Neural crest cell (in vitro differentiated cells): ENCODE measurements around the gene SMAD5. TPM values are rescaled to one million over a fixed set of nuclear protein-coding genes. Genes with fewer than 3 reads are reported as not detected.
A peak's percentile ranks its signal among the peaks of the same experiment; 100 is the strongest.

ENCODE experiments used
- DNase-seq: peaks from one replicate; pipeline ENCODE4 v3.0.0; 2021; ENCODE audit warnings: low read depth, mixed read lengths, low spot score
- H3K27ac Mint-ChIP-seq: one replicate; pipeline ENCODE4 v1.8.0; 2021; ENCODE audit warnings: mild to moderate bottlenecking, mixed read lengths; ENCODE audit not compliant: unreplicated experiment
- H3K27me3 Mint-ChIP-seq: 2 replicates; pipeline ENCODE4 v1.8.0; 2021; ENCODE audit warnings: low read depth, mild to moderate bottlenecking, mixed read lengths
- H3K36me3 Mint-ChIP-seq: 2 replicates; pipeline ENCODE4 v1.8.0; 2021; ENCODE audit warnings: low read depth, mild to moderate bottlenecking, mixed read lengths
- H3K4me1 Mint-ChIP-seq: 2 replicates; pipeline ENCODE4 v1.8.0; 2021; ENCODE audit warnings: mixed read lengths
- H3K4me3 Mint-ChIP-seq: one replicate; pipeline ENCODE4 v1.8.0; 2021; ENCODE audit warnings: mild to moderate bottlenecking, mixed read lengths
- H3K9me3 Mint-ChIP-seq: 2 replicates; pipeline ENCODE4 v1.8.0; 2021; ENCODE audit warnings: mixed read lengths
- CTCF ChIP-seq: fragments of 200-600 bp; sonication (generic); conservative IDR thresholded peaks from 2 replicates; pipeline ENCODE4 v1.5.0; 2021; ENCODE audit warnings: antibody characterized with exemption, mild to moderate bottlenecking
- total RNA-seq: library from RNA; stranded (reverse); gene quantifications from 2 replicates; pipeline ENCODE4 v1.2.1, GENCODE V29; 2021

The SMAD5 gene
- total RNA-seq, 1 donor from 2014 or later, result 82.6 TPM

GRCh38 chr5:136120529-136120928, 12.1 kb upstream of the SMAD5 start:
- no peak overlapping the region for H3K27ac Mint-ChIP-seq
- TF ChIP-seq CTCF, result no peak
- peaks cover 9% of the 10 kb centered on the region for H3K27me3 Mint-ChIP-seq
- DNase-seq, result no peak
- H3K4me1 Mint-ChIP-seq, result no peaks in the 10 kb centered on the region
- no peak overlapping the region for H3K4me3 Mint-ChIP-seq
- H3K9me3 Mint-ChIP-seq, result no peaks in the 10 kb centered on the region
- no peaks in the 10 kb centered on the region for H3K36me3 Mint-ChIP-seq

GRCh38 chr5:136123236-136123768, 9.3 kb upstream of the SMAD5 start:
- H3K4me3 Mint-ChIP-seq, result no peak overlapping the region
- H3K27ac Mint-ChIP-seq, result no peak overlapping the region
- H3K9me3 Mint-ChIP-seq, result no peaks in the 10 kb centered on the region
- H3K4me1 Mint-ChIP-seq, result no peaks in the 10 kb centered on the region
- no peak for TF ChIP-seq CTCF
- DNase-seq, result no peak
- H3K27me3 Mint-ChIP-seq, result peaks cover 23% of the 10 kb centered on the region
- H3K36me3 Mint-ChIP-seq, result no peaks in the 10 kb centered on the region

GRCh38 chr5:136127560-136127959, 5.1 kb upstream of the SMAD5 start:
- H3K36me3 Mint-ChIP-seq, result no peaks in the 10 kb centered on the region
- H3K27me3 Mint-ChIP-seq, result peaks cover 25% of the 10 kb centered on the region
- H3K9me3 Mint-ChIP-seq, result no peaks in the 10 kb centered on the region
- no peak for TF ChIP-seq CTCF
- peaks cover 9% of the 10 kb centered on the region for H3K4me1 Mint-ChIP-seq
- no peak overlapping the region for H3K27ac Mint-ChIP-seq
- H3K4me3 Mint-ChIP-seq, result no peak overlapping the region
- no peak for DNase-seq

GRCh38 chr5:136128481-136128880, 4.2 kb upstream of the SMAD5 start:
- no peaks in the 10 kb centered on the region for H3K36me3 Mint-ChIP-seq
- H3K9me3 Mint-ChIP-seq, result no peaks in the 10 kb centered on the region
- peaks cover 9% of the 10 kb centered on the region for H3K4me1 Mint-ChIP-seq
- peaks cover 25% of the 10 kb centered on the region for H3K27me3 Mint-ChIP-seq
- no peak for DNase-seq
- no peak overlapping the region for H3K4me3 Mint-ChIP-seq
- TF ChIP-seq CTCF, result no peak
- H3K27ac Mint-ChIP-seq, result no peak overlapping the region

- H3K4me1 Mint-ChIP-seq, result peaks cover 17% of the 10 kb centered on the region
- H3K27me3 Mint-ChIP-seq, result peaks cover 21% of the 10 kb centered on the region
- H3K36me3 Mint-ChIP-seq, result no peaks in the 10 kb centered on the region
- no peak for DNase-seq
- no peak overlapping the region for H3K27ac Mint-ChIP-seq
- no peaks in the 10 kb centered on the region for H3K9me3 Mint-ChIP-seq
- no peak overlapping the region for H3K4me3 Mint-ChIP-seq
- no peak for TF ChIP-seq CTCF
Observed at GRCh38 chr5:136129445-136129844, 3.2 kb upstream of the SMAD5 start.

GRCh38 chr5:136130581-136130980, 2.1 kb upstream of the SMAD5 start:
- no peaks in the 10 kb centered on the region for H3K36me3 Mint-ChIP-seq
- H3K27ac Mint-ChIP-seq, result no peak overlapping the region
- H3K9me3 Mint-ChIP-seq, result no peaks in the 10 kb centered on the region
- peaks cover 27% of the 10 kb centered on the region for H3K4me1 Mint-ChIP-seq
- peak overlapping the region; percentile 89 for H3K4me3 Mint-ChIP-seq
- no peak for TF ChIP-seq CTCF
- peaks cover 18% of the 10 kb centered on the region for H3K27me3 Mint-ChIP-seq
- DNase-seq, result no peak
